ENCODE data around the gene C16orf90.
"Not testable (repeated sequence)": the region's sequence is repeated elsewhere in the genome, so short reads cannot be mapped to it uniquely, and the experiment has no call there.

The C16orf90 gene

DNA sequence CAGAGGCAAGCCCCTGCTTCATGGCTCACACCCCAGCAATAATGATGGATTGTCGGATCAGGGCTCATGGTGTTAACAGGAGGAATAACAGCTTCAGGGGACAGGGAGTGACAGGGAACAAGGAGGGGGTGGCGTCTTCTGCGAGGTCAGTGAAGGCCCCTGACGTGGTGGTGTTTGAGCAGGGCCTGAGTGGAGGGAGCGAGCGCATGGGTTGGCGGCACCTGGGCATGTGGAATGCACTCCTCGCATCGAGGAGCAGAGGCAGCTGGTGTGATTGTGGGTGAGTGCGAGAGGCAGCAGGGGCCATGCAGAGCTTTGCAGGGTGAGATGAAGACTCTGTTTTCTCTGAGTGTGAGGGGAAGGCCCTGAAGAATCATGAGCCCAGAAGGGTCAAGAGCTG is 38.8 kb upstream of the C16orf90 start:
- DNase-seq (ENCODE audit: low read depth) = no peak
- TF ChIP-seq, protein P1, sequence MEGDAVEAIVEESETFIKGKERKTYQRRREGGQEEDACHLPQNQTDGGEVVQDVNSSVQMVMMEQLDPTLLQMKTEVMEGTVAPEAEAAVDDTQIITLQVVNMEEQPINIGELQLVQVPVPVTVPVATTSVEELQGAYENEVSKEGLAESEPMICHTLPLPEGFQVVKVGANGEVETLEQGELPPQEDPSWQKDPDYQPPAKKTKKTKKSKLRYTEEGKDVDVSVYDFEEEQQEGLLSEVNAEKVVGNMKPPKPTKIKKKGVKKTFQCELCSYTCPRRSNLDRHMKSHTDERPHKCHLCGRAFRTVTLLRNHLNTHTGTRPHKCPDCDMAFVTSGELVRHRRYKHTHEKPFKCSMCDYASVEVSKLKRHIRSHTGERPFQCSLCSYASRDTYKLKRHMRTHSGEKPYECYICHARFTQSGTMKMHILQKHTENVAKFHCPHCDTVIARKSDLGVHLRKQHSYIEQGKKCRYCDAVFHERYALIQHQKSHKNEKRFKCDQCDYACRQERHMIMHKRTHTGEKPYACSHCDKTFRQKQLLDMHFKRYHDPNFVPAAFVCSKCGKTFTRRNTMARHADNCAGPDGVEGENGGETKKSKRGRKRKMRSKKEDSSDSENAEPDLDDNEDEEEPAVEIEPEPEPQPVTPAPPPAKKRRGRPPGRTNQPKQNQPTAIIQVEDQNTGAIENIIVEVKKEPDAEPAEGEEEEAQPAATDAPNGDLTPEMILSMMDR (IDR thresholded peaks at IDR 0.05; ENCODE audit: low read depth, low read length, missing control alignments) = no peak
- no peak overlapping the region for H3K4me3 ChIP-seq (ENCODE audit: low read depth, low read length)

DNA sequence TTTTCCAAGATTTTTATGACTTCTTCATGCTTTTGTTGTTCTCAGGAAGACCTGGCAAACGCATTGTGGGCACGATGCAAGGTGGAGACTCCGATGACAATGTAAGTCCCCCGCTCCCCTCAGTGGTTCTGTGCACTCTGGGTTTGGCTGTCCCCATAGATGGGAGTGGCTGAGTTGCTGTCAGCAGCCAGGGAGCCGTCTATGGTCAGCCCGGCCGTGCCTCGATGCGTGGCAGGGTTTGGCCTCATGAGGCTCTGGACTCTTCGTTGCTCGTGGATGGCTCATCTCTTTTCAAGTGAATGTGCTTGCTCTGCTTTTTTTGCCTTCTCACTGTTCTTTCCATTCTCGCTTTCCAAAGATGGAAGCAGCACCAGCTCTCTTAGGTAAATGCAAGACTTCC is 37.5 kb upstream of the C16orf90 start:
- DNase-seq (ENCODE audit: low read depth) = no peak
- no peak overlapping the region for H3K4me3 ChIP-seq (ENCODE audit: low read depth, low read length)
- TF ChIP-seq, protein P1 (IDR thresholded peaks at IDR 0.05; ENCODE audit: low read depth, low read length, missing control alignments) = no peak

DNA sequence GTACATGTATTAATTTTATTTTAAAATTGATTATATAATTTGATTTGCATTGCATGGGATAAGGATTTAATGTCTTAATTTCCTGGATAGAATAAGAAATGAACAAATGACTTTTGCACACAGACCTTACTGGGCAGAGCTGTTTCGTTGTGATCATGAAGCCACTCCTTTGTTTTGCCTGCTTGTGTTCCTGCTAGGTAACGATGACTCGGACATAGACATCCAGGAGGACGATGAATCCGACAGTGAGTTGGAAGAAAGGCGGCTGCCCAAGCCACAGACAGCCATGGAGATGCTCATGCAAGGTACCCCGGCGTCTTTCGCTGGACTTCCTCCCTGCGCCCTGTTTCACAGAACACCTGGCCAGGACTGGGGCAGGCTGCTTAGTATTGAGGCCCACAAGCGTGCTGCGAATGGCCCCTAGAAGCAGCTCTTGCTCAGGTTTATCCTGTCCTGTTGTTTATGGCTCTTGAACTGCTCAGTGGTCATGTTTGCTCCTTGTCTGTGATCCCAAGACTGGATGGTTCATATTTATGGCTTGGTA is 35.2 kb upstream of the C16orf90 start:
- no peak for DNase-seq (ENCODE audit: low read depth)
- TF ChIP-seq, protein P1 (IDR thresholded peaks at IDR 0.05; ENCODE audit: low read depth, low read length, missing control alignments) = no peak
- H3K4me3 ChIP-seq (ENCODE audit: low read depth, low read length) = no peak overlapping the region

DNA sequence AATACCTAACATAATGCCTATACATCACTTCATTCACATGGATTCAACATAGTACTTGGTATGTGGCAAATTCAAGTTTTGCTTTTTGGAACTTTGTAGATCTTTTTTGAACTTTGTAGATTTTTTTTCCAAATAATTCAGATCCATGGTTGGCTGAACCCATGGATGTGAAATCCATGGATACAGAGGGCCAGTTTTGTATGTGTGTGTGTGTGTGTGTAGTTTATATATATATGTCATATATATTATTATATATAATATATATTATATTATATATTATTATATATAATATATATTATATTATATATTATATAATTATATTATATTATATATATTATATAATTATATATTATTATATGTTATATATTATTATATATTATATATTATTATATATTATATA is 33.9 kb upstream of the C16orf90 start:
- TF ChIP-seq, protein P1 (IDR thresholded peaks at IDR 0.05; ENCODE audit: low read depth, low read length, missing control alignments) = no peak
- no peak for DNase-seq (ENCODE audit: low read depth)
- no peak overlapping the region for H3K4me3 ChIP-seq (ENCODE audit: low read depth, low read length)

DNA sequence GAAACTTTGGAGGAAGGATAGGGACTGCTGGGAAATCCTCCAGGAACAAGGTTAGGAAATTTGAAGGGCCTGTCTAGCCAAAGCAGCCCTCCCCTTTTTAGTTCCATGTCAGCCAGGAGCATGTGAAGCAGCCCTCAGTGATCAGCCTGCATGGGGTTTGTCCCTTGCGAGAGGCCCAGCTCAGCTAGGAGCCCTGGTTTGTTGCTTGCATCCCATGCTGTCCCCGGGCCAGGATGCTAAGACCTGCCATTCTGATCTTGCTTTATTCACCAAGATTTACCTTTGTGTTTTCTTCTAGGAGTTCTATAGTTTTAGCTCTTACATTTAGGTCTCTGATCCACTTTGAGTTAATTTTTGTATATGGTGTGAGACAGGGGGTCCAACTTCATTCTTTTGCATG is 33.1 kb upstream of the C16orf90 start:
- DNase-seq (ENCODE audit: low read depth) = no peak
- no peak overlapping the region for H3K4me3 ChIP-seq (ENCODE audit: low read depth, low read length)
- TF ChIP-seq, protein P1 (IDR thresholded peaks at IDR 0.05; ENCODE audit: low read depth, low read length, missing control alignments) = no peak

DNA sequence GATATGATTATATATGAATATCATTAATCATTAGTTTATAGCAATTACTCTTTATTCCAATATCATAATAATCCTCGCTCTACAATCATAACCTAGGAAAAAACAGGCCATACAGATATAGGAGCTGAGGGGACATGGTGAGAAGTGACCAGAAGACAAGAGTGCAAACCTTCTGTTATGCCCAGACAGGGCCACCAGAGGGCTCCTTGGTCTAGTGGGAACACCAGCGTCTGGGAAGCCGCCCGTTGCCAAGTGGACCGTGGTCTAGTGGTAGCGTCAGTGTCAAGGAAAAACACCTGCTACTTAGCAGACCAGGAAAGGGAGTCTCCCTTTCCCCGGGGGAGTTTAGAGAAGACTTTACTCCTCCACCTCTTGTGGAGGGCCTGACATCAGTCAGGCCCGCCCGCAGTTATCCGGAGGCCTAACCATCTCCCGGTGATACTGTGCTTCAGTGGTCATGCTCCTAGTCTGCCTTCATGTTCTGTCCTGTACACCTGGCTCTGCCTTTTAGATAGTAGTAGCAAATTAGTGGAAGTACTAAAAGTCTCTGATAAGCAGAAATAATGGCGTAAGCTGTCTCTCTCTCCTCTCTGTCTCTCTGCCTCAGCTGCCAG is 32.0 kb upstream of the C16orf90 start:
- not testable (repeated sequence) for H3K4me3 ChIP-seq (ENCODE audit: low read depth, low read length)
- TF ChIP-seq, protein P1 (IDR thresholded peaks at IDR 0.05; ENCODE audit: low read depth, low read length, missing control alignments) = peak; percentile 69
- DNase-seq (ENCODE audit: low read depth) = peak; percentile 13

DNA sequence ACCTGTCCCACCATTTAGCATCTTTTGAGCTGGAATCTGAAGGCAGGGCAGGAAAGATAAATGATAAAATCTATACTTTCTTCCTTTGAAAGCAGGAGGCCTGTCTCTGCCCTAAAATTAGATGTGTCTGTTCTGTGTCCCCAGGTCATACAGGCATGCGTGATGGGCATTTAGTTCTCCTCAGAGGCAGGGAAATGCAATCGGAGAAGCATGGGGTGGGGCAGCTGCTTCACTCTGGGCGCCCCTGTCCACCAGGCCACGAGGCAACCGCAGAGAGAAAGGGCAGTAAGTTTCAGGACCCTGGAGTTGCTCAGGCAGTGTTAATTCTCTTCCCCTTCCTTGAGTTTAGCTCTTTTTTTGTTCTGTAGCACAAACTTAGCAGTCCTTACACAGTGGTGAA is 30.7 kb upstream of the C16orf90 start:
- no peak for DNase-seq (ENCODE audit: low read depth)
- TF ChIP-seq, protein P1 (IDR thresholded peaks at IDR 0.05; ENCODE audit: low read depth, low read length, missing control alignments) = no peak
- H3K4me3 ChIP-seq (ENCODE audit: low read depth, low read length) = no peak overlapping the region
